Stimulated activated CD8-positive, alpha-beta memory T cell treated with anti-CD3 and anti-CD28 coated beads, Interleukin-7, amount 100 ng/mL, for 4 hours (primary cell): Measurements from ENCODE around the gene ABCB8.
"Not testable (repeated sequence)": the region's sequence is repeated elsewhere in the genome, so short reads cannot be mapped to it uniquely, and the experiment has no call there.

Experiments used
- DNase-seq, 2 donors: peaks; one replicate each; pipeline ENCODE4 v3.0.0-alpha.2; 2020; ENCODE audit warnings: low read depth in 2 of 2

Gene ABCB8

DNA sequence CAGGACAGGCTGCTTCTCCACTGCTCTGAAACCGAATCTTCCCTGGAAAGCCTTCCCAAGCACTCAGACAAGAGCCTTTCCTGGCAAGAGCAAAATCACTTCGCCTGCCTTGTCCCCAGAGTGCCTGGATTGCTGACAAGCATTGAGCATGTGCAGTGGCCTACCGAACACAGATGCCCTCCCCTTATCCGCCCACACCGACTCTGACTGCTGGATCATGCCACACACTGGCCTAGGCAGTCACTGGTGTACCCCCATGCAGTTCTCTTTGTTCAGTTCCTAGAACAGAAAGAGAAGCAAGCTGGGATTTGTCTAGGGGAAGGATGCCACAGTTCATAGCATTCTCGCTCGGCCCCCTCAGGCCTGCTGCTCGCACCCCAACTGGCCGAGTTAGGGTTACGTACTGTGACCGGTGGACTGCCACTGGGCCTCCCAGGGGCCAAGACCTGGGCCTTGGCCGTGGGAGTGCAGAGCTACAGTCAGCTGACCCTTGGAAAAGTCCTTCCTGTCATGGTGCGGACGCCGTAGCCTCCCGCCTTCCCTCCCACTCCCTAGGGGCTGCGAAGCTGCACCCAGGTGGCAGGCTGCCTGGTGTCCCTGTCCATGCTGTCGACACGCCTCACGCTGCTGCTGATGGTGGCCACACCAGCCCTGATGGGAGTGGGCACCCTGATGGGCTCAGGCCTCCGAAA, 6.9 kb downstream of the ABCB8 start:
- no peak for DNase-seq

DNA sequence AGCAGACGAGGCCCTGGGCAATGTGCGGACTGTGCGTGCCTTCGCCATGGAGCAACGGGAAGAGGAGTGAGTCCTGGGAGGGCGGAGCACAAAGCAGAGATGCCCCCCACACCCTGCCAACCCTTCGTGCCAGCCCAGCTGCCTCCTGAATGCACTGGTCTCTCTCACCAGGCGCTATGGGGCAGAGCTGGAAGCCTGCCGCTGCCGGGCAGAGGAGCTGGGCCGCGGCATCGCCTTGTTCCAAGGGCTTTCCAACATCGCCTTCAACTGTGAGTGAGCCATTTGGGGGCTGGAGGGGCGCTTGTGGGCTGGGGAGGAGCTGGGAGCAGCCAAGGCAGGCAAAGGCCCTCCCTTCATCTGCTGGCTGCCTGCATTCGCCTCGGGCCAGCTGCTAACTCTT, 7.7 kb downstream of the ABCB8 start:
- DNase-seq = no peak

DNA sequence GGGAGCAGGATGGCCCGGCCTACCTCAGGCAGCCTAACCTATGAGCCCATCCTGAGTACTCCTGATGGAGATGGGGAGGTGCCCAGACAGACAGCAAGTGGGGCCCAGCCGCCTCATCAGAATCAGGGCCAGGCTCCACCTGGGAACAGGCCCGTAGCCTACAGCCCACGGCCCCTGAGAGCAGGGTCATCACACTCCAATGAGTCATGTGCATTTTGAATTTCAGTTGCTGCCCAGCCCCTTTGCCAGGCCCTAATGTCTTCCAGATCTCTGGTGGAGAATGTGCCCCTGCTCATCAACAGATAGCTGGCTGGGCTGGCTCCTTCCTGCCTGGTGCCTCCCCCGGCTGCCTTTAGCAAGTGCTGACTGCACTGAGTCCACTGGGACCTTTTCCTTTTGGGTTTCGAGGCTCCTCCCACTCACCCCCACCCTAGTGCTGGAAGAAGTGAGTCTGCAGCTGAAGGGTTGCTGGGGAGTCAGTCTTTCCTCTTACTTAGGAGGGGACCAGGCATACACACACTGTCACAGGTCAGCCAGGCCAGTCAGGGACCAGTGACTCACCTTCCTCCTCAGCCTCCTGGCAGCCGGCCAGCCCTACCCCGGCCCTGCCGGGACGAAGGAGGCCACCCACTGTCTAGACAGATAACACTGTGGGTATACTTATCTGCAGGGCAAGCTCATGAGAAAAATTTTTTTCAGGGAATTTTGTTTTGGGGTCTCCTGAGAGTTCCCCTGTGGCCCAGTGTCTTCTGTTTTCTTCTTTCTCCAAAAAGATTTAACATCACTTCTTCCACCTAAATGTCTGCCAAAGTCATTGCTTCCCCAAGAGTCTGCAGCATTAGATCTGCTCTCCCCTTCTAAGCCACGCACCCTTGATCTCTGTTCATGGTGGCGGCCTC, 10.9 kb downstream of the ABCB8 start:
- peak; percentile 68 to 75 for DNase-seq

DNA sequence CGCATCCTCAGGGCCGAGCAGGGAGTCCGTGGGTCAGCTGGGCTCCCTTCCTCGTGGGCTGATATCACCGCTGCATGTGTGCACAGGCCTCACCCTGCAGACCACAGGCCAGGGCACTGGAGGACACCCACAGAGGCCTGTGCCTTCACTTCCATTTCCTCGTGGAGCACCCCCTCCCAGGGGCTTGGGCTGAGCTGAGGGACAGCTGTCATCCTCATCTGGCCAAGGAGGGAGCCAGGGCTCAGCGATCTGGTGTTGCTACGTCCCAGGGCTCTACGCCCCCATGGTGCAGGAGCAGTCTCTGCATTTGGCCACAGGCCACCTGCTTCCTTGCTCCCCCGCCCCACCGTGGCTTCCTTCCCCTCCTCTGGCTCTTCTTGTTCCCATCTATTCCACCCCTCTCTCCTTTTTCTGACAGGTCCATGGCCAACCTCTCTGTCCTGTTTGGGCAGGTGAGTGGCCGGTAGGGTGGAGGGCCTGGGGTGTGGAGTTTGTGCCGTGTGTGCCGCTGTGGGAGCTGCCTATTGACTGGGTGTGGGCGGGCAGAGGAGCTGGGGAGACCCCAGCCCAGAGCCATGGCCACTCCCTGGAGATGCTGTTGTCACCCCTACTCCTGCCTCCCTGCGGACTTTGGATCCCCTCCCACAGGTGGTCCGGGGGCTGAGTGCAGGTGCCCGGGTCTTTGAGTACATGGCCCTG, 11.7 kb downstream of the ABCB8 start:
- no peak for DNase-seq

DNA sequence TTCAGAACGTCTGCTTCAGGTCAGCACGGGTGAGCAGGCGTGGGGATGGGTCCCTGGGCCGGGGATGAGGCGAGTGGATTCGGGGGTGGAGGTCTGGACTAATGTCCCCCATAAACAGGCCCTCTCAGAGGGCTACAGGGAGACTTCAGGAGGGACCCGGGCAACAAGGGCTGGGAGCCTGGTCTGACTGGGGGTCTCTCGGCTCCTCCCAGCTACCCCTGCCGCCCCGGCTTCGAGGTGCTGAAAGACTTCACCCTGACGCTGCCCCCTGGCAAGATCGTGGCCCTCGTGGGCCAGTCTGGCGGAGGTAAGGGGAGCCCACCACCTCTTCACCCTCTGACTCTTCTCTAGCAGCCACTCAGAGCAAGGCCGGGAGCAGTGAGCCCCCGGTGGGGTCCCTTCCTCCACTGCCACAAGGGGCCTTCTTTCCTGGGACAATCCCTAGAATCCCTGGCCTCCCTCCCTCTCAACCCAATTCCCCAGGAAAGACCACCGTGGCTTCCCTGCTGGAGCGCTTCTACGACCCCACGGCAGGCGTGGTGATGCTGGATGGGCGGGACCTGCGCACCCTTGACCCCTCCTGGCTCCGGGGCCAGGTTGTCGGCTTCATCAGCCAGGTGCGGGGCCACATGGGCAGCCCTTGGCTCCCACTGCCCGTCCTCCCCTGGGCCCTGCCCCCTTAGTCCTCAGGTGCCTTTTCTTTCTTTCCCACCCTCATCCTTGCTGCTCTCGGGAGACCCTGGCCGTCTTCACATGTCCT, 12.5 kb downstream of the ABCB8 start:
- no peak for DNase-seq

DNA sequence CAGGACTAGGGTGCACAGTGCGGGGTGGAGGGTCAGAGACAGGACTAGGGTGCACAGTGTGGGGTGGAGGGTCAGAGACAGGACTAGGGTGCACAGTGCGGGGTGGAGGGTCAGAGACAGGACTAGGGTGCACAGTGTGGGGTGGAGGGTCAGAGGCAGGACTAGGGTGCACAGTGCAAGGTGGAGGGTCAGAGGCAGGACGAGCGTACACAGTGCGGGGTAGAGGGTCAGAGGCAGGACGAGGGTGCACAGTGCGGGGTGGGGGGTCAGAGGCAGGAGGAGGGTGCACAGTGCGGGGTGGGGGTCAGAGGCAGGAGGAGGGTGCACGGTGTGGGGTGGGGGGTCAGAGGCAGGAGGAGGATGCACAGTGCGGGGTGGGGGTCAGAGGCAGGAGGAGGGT, 15.2 kb downstream of the ABCB8 start:
- DNase-seq = not testable (repeated sequence)

DNA sequence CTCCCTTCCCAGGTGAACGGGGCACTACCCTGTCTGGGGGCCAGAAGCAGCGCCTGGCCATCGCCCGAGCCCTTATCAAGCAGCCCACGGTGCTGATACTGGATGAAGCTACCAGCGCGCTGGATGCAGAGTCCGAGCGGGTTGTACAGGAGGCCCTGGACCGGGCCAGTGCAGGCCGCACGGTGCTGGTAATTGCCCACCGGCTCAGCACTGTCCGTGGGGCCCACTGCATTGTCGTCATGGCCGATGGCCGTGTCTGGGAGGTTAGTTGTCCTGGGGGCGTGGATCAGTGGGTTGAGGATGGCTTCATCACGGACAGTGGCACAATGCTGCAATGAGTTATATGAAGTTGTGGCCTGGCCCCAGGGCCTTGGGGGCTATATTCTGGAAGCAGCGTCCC, 15.7 kb downstream of the ABCB8 start:
- DNase-seq = no peak

DNA sequence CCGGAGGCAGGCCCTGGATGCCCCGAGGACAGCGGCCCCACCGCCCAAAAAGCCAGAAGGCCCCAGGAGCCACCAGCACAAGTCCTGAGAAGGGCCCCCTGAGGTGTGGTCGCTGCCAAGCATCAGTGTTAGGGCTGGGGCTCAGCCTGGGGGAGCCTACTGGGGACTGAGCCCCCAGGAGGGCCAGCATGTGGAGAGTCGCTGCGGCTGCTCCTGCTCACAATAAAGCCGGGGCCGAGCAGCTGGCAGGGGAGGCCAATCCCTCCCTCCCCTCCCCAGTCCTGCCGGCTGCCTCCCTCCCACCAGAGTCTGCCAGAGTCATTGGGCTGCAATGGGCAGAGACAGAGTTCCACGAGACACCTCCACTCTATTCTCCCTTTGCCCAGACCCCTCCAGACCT, 17.0 kb downstream of the ABCB8 start:
- no peak for DNase-seq

DNA sequence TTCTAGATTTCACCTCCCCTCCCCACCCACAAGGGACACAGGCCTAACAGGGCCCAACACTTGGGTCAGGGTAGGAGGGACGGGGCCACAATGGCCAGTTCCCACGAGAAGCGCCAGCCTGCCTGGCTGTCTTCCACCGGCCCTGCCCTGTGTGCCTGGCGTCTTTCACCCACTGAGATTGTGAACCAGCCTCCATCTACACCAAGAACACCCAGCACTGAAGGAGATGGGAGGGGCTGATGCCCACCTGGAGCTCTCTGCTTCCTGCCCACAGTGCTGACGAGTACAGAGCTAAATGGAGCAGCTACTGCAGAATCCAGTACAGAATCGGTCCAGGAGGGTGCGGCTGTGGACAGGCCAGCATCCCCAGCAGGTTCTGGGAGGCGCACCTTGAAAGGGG, 17.7 kb downstream of the ABCB8 start:
- DNase-seq = no peak

DNA sequence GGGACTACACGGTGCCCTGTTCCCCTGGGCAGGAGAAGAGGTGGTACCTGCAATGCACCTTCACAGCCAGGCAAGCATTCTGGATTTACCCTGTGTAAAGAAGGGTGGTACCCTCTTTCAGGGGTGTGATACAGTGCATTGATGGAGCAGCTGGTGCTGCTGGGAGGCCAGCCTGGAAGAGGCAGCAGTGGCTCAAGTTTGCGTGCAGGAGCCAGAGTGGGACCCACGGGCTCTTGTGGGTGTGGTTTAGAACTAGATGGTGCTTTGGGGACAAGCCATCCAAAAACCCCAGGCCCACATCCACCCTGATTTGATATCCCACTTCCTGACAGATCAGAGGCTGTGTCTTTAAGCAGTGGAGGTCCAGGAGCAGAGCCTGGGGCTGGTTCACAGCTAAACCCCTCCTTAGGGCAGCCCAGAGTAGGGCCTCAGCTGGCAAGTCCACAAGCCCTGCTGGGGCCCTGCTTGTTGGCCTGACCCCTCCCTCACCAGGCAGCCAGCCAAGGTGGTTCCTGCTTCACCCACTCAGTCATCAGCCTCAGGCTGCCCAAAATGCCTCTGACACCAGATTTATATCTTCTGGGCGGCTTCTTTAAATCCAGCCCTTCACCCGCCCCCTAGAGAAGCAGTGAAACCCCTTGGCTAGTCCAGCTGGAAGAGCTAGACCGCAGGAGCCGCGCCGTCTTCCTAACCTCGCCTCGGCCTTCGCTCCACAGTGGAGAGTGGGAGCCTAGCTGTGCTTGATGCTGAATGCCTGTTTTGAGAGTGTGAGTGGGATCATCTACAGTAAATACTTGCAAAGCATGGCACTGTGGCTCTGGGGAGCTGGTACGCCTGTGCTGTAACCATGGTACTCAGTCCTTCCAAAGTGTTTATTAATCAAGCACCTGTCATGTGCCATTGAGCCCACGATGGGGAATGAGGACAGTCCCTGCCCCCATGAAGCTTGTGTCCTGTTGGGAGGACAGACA, 18.6 kb downstream of the ABCB8 start:
- no peak for DNase-seq

DNA sequence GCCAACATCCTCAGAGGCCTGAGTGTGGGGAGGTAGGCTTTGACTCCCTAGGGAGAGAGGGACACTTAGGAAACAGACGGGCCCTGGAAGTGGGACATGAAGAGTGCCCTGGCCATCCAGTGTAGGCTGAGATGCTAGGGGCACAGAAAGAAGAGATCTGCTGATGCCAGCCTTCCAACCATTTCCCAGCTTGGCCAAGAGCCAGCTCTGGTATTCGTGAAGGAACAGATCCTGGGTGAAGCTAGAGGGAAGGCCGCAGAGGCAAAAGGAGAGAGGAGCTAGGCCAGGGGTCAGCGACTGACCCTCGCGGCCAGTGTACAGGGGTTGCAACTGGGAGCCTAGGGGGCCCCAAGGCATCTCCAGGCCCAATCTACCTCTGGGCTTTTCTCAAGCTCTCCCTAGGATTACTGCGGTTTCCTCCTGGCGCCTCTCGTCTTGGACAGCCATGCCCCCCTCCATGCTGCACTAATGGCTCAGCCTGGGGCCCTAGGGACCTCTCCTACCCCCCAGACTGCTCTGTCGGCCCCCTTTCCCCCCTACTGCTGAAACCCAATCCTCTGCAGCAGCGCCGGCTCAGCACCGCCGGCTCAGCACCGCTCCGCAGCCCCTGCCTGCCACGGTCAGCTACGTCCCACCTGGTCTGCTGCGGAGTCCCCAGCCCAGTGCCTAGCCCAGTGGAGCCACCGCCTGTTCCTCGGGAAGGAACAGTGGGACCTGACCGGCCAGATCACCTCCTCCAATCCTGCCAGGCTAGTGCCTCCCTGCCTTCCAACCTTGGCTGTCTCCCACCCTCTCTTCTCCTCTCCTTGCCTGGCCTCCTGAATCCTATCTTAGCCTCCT, 19.9 kb downstream of the ABCB8 start, which contains the start of gene ASIC3:
ASIC3 (plus strand) TSS at position 556 of the 840 bp plus-strand sequence. CDS start 355 bp downstream, outside the sequence.
- DNase-seq = no peak

DNA sequence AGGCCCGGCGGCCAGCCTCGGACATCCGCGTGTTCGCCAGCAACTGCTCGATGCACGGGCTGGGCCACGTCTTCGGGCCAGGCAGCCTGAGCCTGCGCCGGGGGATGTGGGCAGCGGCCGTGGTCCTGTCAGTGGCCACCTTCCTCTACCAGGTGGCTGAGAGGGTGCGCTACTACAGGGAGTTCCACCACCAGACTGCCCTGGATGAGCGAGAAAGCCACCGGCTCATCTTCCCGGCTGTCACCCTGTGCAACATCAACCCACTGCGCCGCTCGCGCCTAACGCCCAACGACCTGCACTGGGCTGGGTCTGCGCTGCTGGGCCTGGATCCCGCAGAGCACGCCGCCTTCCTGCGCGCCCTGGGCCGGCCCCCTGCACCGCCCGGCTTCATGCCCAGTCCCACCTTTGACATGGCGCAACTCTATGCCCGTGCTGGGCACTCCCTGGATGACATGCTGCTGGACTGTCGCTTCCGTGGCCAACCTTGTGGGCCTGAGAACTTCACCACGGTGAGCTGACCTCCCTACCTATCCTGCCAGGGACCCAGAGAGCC, 20.7 kb downstream of the ABCB8 start:
- DNase-seq = no peak

DNA sequence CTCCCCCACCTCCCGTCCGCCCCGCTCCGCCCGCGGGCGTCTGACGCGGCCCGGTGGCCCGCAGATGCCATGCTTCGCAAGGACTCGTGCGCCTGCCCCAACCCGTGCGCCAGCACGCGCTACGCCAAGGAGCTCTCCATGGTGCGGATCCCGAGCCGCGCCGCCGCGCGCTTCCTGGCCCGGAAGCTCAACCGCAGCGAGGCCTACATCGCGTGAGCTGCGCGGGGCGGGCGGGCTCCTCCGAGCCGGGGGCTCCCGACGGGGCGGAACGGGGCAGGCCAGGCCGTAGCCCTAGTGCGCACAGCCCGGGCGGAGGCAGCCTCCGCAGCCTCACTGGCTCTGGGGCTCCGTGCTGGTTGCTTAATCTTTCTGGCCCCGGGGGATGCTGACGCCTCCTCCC, 22.9 kb downstream of the ABCB8 start:
- DNase-seq = peak in 1 of 2 donors; percentile 30

DNA sequence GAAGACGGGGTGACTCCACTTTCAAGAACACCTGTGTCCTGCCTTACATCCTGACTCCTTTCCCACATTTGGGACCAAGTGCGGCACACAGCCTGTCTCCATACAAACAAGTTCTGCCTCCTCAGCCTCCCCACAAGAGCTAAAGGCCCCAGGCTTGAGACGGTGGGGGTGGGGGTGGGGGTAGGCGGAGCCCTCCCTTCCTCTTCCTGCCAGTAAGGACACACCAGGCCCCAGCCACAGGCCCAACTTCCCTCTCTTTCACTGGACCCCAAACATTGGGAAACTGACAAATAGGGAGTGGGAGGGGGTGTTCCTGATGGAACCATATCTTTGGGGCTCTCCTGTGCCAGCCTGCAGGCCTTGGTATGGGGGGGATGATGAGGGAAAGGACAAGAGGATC, 24.8 kb downstream of the ABCB8 start:
- no peak for DNase-seq

DNA sequence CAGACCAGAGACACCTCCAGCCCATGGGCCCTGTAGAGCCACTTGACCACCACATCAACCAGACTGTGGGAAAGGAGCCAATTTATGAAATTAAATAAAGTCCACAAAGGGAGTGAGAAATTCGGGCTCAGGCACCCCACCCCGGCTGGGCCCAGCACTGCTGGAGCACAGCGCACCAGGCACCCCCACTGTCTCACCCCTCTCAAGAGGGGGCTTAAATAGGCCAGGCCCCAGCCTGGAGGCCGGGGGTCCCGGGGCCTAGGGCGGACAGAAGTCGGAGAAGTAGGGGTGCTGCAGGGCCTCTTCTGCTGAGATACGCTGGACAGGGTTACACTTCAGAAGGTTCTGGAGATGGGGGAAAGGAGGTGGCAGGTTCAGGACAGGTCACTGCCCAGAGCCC, 25.5 kb downstream of the ABCB8 start:
- no peak for DNase-seq

DNA sequence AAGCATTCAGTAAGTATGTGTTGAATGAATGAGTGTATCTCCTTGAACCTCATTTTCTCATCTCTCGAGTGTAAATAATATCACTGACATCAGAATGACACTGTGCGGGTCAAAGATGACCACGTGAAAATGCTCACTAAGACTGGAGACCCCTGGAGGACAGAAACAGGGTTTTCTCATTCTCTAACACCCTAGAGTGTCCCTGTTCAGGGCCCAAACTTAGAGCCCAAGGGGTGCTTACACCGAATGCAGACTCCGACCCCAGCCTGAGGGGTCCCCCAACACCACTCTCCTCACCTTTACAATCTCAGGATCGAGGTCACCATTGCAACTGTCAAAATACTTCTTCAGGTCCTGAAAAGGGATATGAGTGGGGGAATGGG, 28.0 kb downstream of the ABCB8 start:
- no peak for DNase-seq

DNA sequence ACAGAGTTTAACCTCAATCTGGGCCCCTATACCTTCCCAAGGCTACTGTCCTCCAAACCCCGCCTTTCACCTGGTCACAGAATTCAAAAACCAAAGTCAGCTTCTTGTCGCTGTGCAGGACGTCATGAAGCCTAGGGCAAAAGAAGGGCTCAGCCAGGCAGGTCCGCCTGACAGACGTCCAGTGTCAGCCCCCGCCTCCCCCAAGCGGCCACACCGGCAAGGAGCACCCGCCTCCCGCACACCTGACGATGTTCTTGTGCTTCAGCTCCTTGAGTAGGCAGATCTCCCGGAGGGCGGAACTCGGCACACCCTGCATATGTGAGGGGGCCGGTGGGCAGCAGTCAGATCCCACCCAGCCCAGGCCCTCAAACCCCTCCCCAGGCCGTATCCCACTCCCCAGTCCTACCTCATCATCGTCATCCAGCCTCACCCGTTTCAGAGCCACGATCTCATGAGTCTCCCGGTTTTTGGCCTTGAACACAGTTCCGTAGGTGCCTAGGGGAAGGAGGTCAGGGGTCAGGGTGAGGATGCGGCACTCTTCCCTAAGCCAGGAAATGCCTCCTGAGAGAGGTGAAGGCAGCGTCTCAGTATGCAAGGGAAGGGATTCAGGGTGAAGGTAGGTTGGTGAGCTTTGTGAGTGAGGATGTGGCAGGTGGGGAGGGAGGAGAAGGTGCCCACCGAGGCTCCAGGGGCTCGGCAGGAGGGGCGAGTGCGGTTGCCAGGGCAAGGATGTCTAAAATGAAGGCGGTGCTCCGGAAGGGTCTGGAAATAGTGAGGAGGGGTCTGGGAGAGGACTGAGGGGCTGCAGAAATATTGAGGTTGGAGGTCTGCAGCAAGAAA, 28.6 kb downstream of the ABCB8 start:
- DNase-seq = no peak

DNA sequence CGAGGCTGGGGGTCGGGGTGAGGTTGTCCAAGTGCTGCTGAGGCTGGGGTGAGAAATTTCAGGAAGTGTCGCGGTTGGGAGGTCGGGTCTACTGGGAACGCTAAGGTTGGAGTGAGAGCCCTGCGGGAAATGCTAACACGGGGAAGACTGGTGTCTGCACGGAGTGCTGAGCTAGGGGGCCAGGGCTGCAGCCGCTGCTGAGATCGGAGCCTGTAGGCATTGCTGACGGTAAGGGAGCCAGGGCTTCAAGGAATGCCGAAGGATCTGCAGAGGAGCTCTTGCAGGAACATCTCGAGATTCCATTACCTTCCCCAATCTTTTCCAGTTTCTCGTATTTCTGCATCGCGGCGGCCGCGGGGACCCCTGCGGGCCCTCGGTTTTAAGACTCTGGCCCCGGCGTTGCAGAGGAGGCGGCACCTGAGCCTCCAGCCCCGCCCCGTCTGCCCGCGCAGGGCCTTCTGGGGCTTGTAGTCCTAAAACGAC, 29.3 kb downstream of the ABCB8 start, which contains the start of gene CDK5:
CDK5 (minus strand) TSS at position 392 of the 483 bp plus-strand sequence; CDS start at position 343, 49 bp downstream.
- DNase-seq = no peak
